HCT116 (cell line): Measurements from ENCODE around the gene ANO3. TPM values are rescaled to one million over a fixed set of nuclear protein-coding genes. Genes with fewer than 3 reads are reported as not detected.

Experiments
- ATAC-seq: fragments of 200-7000 bp; cut with Tn5 transposase; 2 replicates; pipeline ENCODE4 v1.9.1; 2020; ENCODE audit warnings: mild to moderate bottlenecking, moderate library complexity
- BruUV-seq: library from RNA; stranded (reverse); fragments of 400-500 nt; replicated peaks from 2 replicates; lab custom pipeline; 2021; lab: Mats Ljungman, UMichigan
- CTCF ChIA-PET: fragments of 300-600 bp; sonication (Branson Sonifier 250); formaldehyde crosslinking; loops from one replicate; lab custom pipeline; 2021; ENCODE audit warnings: antibody characterized with exemption; lab: Charles Lee
- POLR2A ChIA-PET: fragments of 300-600, 350-600 bp; sonication (Branson Sonifier 250); formaldehyde crosslinking; loops from one replicate; lab custom pipeline; 2021; ENCODE audit warnings: antibody characterized with exemption; lab: Charles Lee
- RAD21 ChIA-PET, 2 experiments: fragments of 300-600 bp; sonication (Branson Sonifier 250); formaldehyde crosslinking; loops; one replicate each; lab custom pipeline; 2023; ENCODE audit warnings: low total read pairs in 2 of 2; ENCODE audit not compliant: uncharacterized antibody in 2 of 2, unreplicated experiment in 2 of 2, low non-redundant PET in 1 of 2; lab: Charles Lee
- DNase-seq: peaks from one replicate; pipeline ENCODE4 v3.0.0-alpha.2; 2010; ENCODE audit warnings: low read depth, low spot score
- H2AFZ ChIP-seq: fragments of 200-600 bp; shearing (Covaris generic), sonication (generic); 2 replicates; pipeline ENCODE4 v1.6.1; 2017; ENCODE audit warnings: low read depth, mixed run types, mixed read lengths, antibody characterized with exemption, low read length; ENCODE audit not compliant: poor library complexity, severe bottlenecking
- H3K27ac ChIP-seq: 2 replicates; pipeline ENCODE4 v1.5.1; 2012; ENCODE audit warnings: low read depth, low read length
- H3K27me3 ChIP-seq: fragments of 200-600 bp; sonication (generic); 2 replicates; pipeline ENCODE4 v1.6.1; 2016; ENCODE audit warnings: mixed run types, low read length, mixed read lengths; ENCODE audit not compliant: insufficient read depth
- H3K36me3 ChIP-seq, 2 experiments: fragments of 200-500 bp in 1 of 2; fragments of 200-600 bp in 1 of 2; sonication (Bioruptor generic) in 1 of 2; sonication (generic) in 1 of 2; 2 replicates each; pipeline versions ENCODE4 v1.5.1 to v1.6.1; 2014 to 2016; ENCODE audit warnings: low read length in 2 of 2, inconsistent platforms in 1 of 2, mixed read lengths in 1 of 2, mixed run types in 1 of 2; ENCODE audit not compliant: insufficient read depth in 2 of 2, control insufficient read depth in 1 of 2
- H3K4me1 ChIP-seq, 2 experiments: fragments of 200-600 bp in 1 of 2; sonication (generic) in 1 of 2; 2 replicates each; pipeline versions ENCODE4 v1.5.1 to v1.6.1; 2012 to 2017; ENCODE audit warnings: low read length in 2 of 2, inconsistent platforms in 1 of 2, mild to moderate bottlenecking in 1 of 2, mixed read lengths in 1 of 2, mixed run types in 1 of 2, moderate library complexity in 1 of 2; ENCODE audit not compliant: insufficient read depth in 2 of 2, control insufficient read depth in 1 of 2
- H3K4me2 ChIP-seq: fragments of 200-600 bp; sonication (generic); 2 replicates; pipeline ENCODE4 v1.6.1; 2017; ENCODE audit warnings: mixed run types, low read length, mixed read lengths
- H3K4me3 ChIP-seq, 2 experiments: fragments of 200-600 bp in 1 of 2; sonication (generic) in 1 of 2; replicated peaks in 1 of 2; 2 replicates each; pipeline ENCODE4 v1.5.1; 2011 to 2016; ENCODE audit warnings: low read length in 2 of 2, control low read depth in 1 of 2, low read depth in 1 of 2, mild to moderate bottlenecking in 1 of 2, mixed read lengths in 1 of 2, mixed run types in 1 of 2
- H3K79me2 ChIP-seq: fragments of 200-600 bp; sonication (generic); 2 replicates; pipeline ENCODE4 v1.6.1; 2017; ENCODE audit warnings: mild to moderate bottlenecking, mixed run types, low read length, moderate library complexity, mixed read lengths; ENCODE audit not compliant: insufficient read depth
- H3K9ac ChIP-seq: fragments of 200-600 bp; sonication (generic); 2 replicates; pipeline ENCODE4 v1.6.1; 2016; ENCODE audit warnings: low read length, mixed read lengths
- H3K9me2 ChIP-seq: fragments of 200-600 bp; sonication (generic), shearing (Covaris generic); 2 replicates; pipeline ENCODE4 v1.6.1; 2017; ENCODE audit warnings: mixed run types, mild to moderate bottlenecking, moderate library complexity; ENCODE audit not compliant: insufficient read depth
- H3K9me3 ChIP-seq, 2 experiments: fragments of 200-500 bp in 1 of 2; fragments of 200-600 bp in 1 of 2; sonication (Bioruptor generic) in 1 of 2; sonication (generic) in 1 of 2; 2 replicates each; pipeline ENCODE4 v1.6.1; 2014 to 2017; ENCODE audit warnings: low read length in 2 of 2, mixed read lengths in 2 of 2, inconsistent platforms in 1 of 2, low read depth in 1 of 2, mild to moderate bottlenecking in 1 of 2, mixed run types in 1 of 2, moderate library complexity in 1 of 2; ENCODE audit not compliant: control insufficient read depth in 1 of 2, insufficient read depth in 1 of 2
- H4K20me1 ChIP-seq: fragments of 200-600 bp; sonication (generic), shearing (Covaris generic); 2 replicates; pipeline ENCODE4 v1.6.1; 2017; ENCODE audit warnings: mixed run types, mild to moderate bottlenecking, moderate library complexity; ENCODE audit not compliant: insufficient read depth
- ATF3 ChIP-seq: IDR thresholded peaks from 2 replicates; pipeline ENCODE4 v1.6.1; 2012
- CBX3 ChIP-seq: IDR thresholded peaks from 2 replicates; pipeline ENCODE4 v1.6.1; 2012; ENCODE audit warnings: low read depth
- CEBPB ChIP-seq: IDR thresholded peaks from 2 replicates; pipeline ENCODE4 v1.6.1; 2012; ENCODE audit warnings: low read depth
- EGR1 ChIP-seq: IDR thresholded peaks from 2 replicates; pipeline ENCODE4 v1.6.1; 2012; ENCODE audit warnings: low read depth
- ELF1 ChIP-seq: IDR thresholded peaks from 2 replicates; pipeline ENCODE4 v1.6.1; 2012; ENCODE audit warnings: low read depth, borderline replicate concordance
- EZH2 ChIP-seq: fragments of 200-600 bp; sonication (generic); IDR thresholded peaks from 2 replicates; pipeline ENCODE4 v1.6.1; 2017; ENCODE audit warnings: antibody characterized with exemption, mixed run types
- EZH2phosphoT487 ChIP-seq: fragments of 200-600 bp; IDR thresholded peaks from 2 replicates; pipeline ENCODE4 v1.6.1; 2018; ENCODE audit warnings: antibody characterized with exemption, borderline replicate concordance
- JUND ChIP-seq: IDR thresholded peaks from 2 replicates; pipeline ENCODE4 v1.6.1; 2012
- MAX ChIP-seq: IDR thresholded peaks from 2 replicates; pipeline ENCODE4 v1.6.1; 2012
- POLR2A ChIP-seq: IDR thresholded peaks from 2 replicates; pipeline ENCODE4 v1.7.0; 2011; ENCODE audit warnings: borderline replicate concordance; ENCODE audit not compliant: insufficient read depth, insufficient read length; ENCODE audit errors: extremely low read depth
- RAD21 ChIP-seq: IDR thresholded peaks from 2 replicates; pipeline ENCODE4 v1.6.1; 2012; ENCODE audit warnings: low read depth, mild to moderate bottlenecking
- SIN3A ChIP-seq: IDR thresholded peaks from 2 replicates; pipeline ENCODE4 v1.6.1; 2012; ENCODE audit warnings: low read depth
- SRF ChIP-seq: IDR thresholded peaks from 2 replicates; pipeline ENCODE4 v1.6.1; 2012; ENCODE audit warnings: low read depth
- TCF7L2 ChIP-seq: IDR thresholded peaks from 2 replicates; pipeline ENCODE4 v1.7.0; 2011; ENCODE audit warnings: borderline replicate concordance, inconsistent platforms; ENCODE audit not compliant: insufficient read depth, insufficient read length; ENCODE audit errors: extremely low read depth
- YY1 ChIP-seq: IDR thresholded peaks from 2 replicates; pipeline ENCODE4 v1.6.1; 2011; ENCODE audit warnings: low read length, low read depth, moderate library complexity, mild to moderate bottlenecking; ENCODE audit not compliant: insufficient replicate concordance; ENCODE audit errors: extremely low read depth
- ZFX ChIP-seq: fragments of 450-650 bp; IDR thresholded peaks from 2 replicates; pipeline ENCODE4 v1.6.1; 2017
- ZNF274 ChIP-seq: fragments of 200-500 bp; sonication (Bioruptor generic); IDR thresholded peaks from 2 replicates; pipeline ENCODE4 v1.6.1; 2014; ENCODE audit warnings: mild to moderate bottlenecking, low read depth, low read length, inconsistent platforms
- intact Hi-C: fragments of 100-400 bp; cut with micrococcal nuclease; formaldehyde crosslinking; loops from 2 replicates; pipeline ENCODE4 v1.10.0; 2022
- total RNA-seq: library from RNA; stranded (reverse); gene quantifications from one replicate; pipeline ENCODE4 v1.2.1, GENCODE V29; 2021; ENCODE audit not compliant: unreplicated experiment

ANO3 gene
- total RNA-seq, 1 experiment from 2014 or later = not detected

- ATAC-seq (no peak), DNase-seq (no peak)
- Histone ChIP-seq H3K9me2 (no peaks in the 10 kb centered on the region), H3K36me3 (no peaks in the 10 kb centered on the region), H3K9ac (no peak overlapping the region), H3K4me3 (no peak overlapping the region), H3K79me2 (no peaks in the 10 kb centered on the region), H3K27ac (no peak overlapping the region)
- no TSS peak for BruUV-seq
- intact Hi-C loops = no loop called here
- TF ChIP-seq ZNF274 (no peak), ATF3 (no peak), JUND (no peak), ELF1 (no peak), ZFX (no peak), SIN3A (no peak), EZH2phosphoT487 (no peak), CBX3 (no peak), MAX (no peak), EGR1 (no peak), EZH2 (no peak)
- TF ChIP-seq, all 23 proteins: peak for 0
- Histone ChIP-seq H2AFZ (no peak overlapping the region), H3K4me2 (no peak overlapping the region), H3K9me3 (no peaks in the 10 kb centered on the region), H3K4me1 (no peaks in the 10 kb centered on the region), H4K20me1 (no peaks in the 10 kb centered on the region), H3K27me3 (no peaks in the 10 kb centered on the region)
- ChIA-PET POLR2A (no interaction called here), CTCF (no interaction called here), RAD21 (no interaction called here)
These were observed 290.3 kb downstream of the ANO3 start for GRCh38 chr11:26622181-26622580.

GRCh38 chr11:26623076-26623659 lies 291.2 kb downstream of the ANO3 start:
- H3K27ac ChIP-seq = no peak overlapping the region

More at GRCh38 chr11:26623076-26623659, 291.2 kb downstream of the ANO3 start:
- ChIA-PET CTCF (no interaction called here), POLR2A (no interaction called here)
- Histone ChIP-seq H2AFZ (no peak overlapping the region), H3K79me2 (no peaks in the 10 kb centered on the region), H3K4me2 (no peak overlapping the region), H3K9me2 (no peaks in the 10 kb centered on the region)
- TF ChIP-seq JUND (no peak), CEBPB (no peak), EZH2 (no peak), POLR2A (no peak), EZH2phosphoT487 (no peak), ATF3 (no peak), EGR1 (no peak), CBX3 (no peak), RAD21 (no peak), TCF7L2 (no peak), YY1 (no peak), SRF (no peak), ELF1 (no peak)
- TF ChIP-seq, all 23 proteins: peak for 0
- RAD21 ChIA-PET = no interaction called here
- no TSS peak for BruUV-seq
- no peaks in the 10 kb centered on the region for H4K20me1 ChIP-seq
- no peak overlapping the region for H3K4me3 ChIP-seq
- H3K9ac ChIP-seq = no peak overlapping the region
- no peak for ATAC-seq
- no peak for DNase-seq
- intact Hi-C loops = no loop called here
- H3K9me3 ChIP-seq = no peaks in the 10 kb centered on the region; a peak in 1 of 4 replicates
- H3K27me3 ChIP-seq = no peaks in the 10 kb centered on the region
- no peaks in the 10 kb centered on the region; a peak in 1 of 4 replicates for H3K36me3 ChIP-seq
- H3K4me1 ChIP-seq = no peaks in the 10 kb centered on the region
